H1 (cell line): ENCODE measurements around the gene TRIM56. TPM values are rescaled to one million over a fixed set of nuclear protein-coding genes. Genes with fewer than 3 reads are reported as not detected.
A peak's percentile ranks its signal among the peaks of the same experiment; 100 is the strongest.

Experiments used
- CTCF ChIA-PET: fragments of 300-600 bp; sonication (Branson Sonifier 250); formaldehyde crosslinking; loops from one replicate; lab custom pipeline; 2021; ENCODE audit not compliant: partially characterized antibody; lab: Charles Lee
- POLR2A ChIA-PET: fragments of 300-600 bp; sonication (Branson Sonifier 250); formaldehyde crosslinking; loops from one replicate; lab custom pipeline; 2021; ENCODE audit warnings: inconsistent platforms; ENCODE audit not compliant: partially characterized antibody; lab: Charles Lee
- DNase-seq, 2 experiments: peaks; one replicate each; pipeline versions ENCODE4 v3.0.0 to v3.0.0-alpha.2; 2010 to 2022; ENCODE audit warnings: low spot score in 2 of 2, low read depth in 1 of 2, mixed read lengths in 1 of 2
- FAIRE-seq: peaks from 2 replicates; lab custom pipeline; 2011; peaks lifted over from hg19 to GRCh38; lab: Jason Lieb, UNC
- H2AFZ ChIP-seq: 2 replicates; pipeline ENCODE4 v1.8.1; 2012; ENCODE audit warnings: low read length, inconsistent platforms
- H2AK5ac ChIP-seq: 2 replicates; pipeline ENCODE4 v1.6.1; 2013; ENCODE audit warnings: low read depth, low read length
- H2BK120ac ChIP-seq: replicated peaks from 2 replicates; pipeline ENCODE3; 2013; ENCODE audit warnings: low read depth, low read length, inconsistent platforms
- H2BK12ac ChIP-seq: 2 replicates; pipeline ENCODE4 v1.6.1; 2013; ENCODE audit warnings: low read depth, low read length
- H2BK15ac ChIP-seq: 2 replicates; pipeline ENCODE4 v1.6.1; 2013; ENCODE audit warnings: low read length
- H2BK20ac ChIP-seq: 2 replicates; pipeline ENCODE4 v1.6.1; 2013; ENCODE audit warnings: low read length
- H2BK5ac ChIP-seq: 2 replicates; pipeline ENCODE4 v1.6.1; 2013; ENCODE audit warnings: low read depth, low read length
- H3K14ac ChIP-seq: 2 replicates; pipeline ENCODE4 v1.6.1; 2013; ENCODE audit warnings: inconsistent platforms; ENCODE audit not compliant: insufficient read length
- H3K18ac ChIP-seq: 2 replicates; pipeline ENCODE4 v1.6.1; 2013; ENCODE audit warnings: low read length; ENCODE audit errors: extremely low read depth
- H3K23ac ChIP-seq: 2 replicates; pipeline ENCODE4 v1.6.1; 2013; ENCODE audit warnings: inconsistent platforms; ENCODE audit not compliant: insufficient read length
- H3K23me2 ChIP-seq: 2 replicates; pipeline ENCODE4 v1.6.1; 2013; ENCODE audit warnings: low read depth, low read length
- H3K27ac ChIP-seq: 2 replicates; pipeline ENCODE4 v1.6.1; 2011; ENCODE audit warnings: low read depth, low read length, inconsistent platforms
- H3K27me3 ChIP-seq, 4 experiments: replicated peaks in 1 of 4; 1 replicate in 1 of 4; 2 replicates in 3 of 4; pipeline versions ENCODE4 v1.6.1 to v1.8.1; 2011 to 2013; ENCODE audit warnings: low read length in 3 of 4, mild to moderate bottlenecking in 3 of 4, inconsistent platforms in 2 of 4, mixed read lengths in 2 of 4, moderate library complexity in 1 of 4; ENCODE audit not compliant: control insufficient read depth in 3 of 4, insufficient read depth in 3 of 4; ENCODE audit errors: extremely low read depth in 1 of 4
- H3K36me3 ChIP-seq, 4 experiments: 2 replicates each; pipeline versions ENCODE4 v1.6.1 to v1.8.1; 2011 to 2013; ENCODE audit warnings: mild to moderate bottlenecking in 4 of 4, low read length in 3 of 4, moderate library complexity in 2 of 4, control low read depth in 1 of 4, inconsistent platforms in 1 of 4; ENCODE audit not compliant: insufficient read depth in 4 of 4, control insufficient read depth in 2 of 4
- H3K4ac ChIP-seq: replicated peaks from 2 replicates; pipeline ENCODE3; 2013; ENCODE audit warnings: low read length, low read depth, mixed read lengths, inconsistent platforms; ENCODE audit not compliant: insufficient read length
- H3K4me1 ChIP-seq, 4 experiments: replicated peaks in 1 of 4; 1 replicate in 1 of 4; 2 replicates in 3 of 4; pipeline versions ENCODE4 v1.6.1 to v1.8.1; 2011 to 2013; ENCODE audit warnings: low read length in 3 of 4, inconsistent platforms in 2 of 4, mixed read lengths in 1 of 4; ENCODE audit not compliant: insufficient read depth in 4 of 4, control insufficient read depth in 3 of 4
- H3K4me2 ChIP-seq, 2 experiments: 2 replicates each; pipeline versions ENCODE4 v1.6.1 to v1.8.1; 2011 to 2013; ENCODE audit warnings: low read depth in 2 of 2, low read length in 2 of 2, control low read depth in 1 of 2, inconsistent platforms in 1 of 2, mild to moderate bottlenecking in 1 of 2; ENCODE audit not compliant: insufficient read depth in 1 of 2
- H3K4me3 ChIP-seq, 4 experiments: fragments of 200-600, 300-600 bp in 1 of 4; sonication (generic), shearing (Covaris generic), sonication (Bioruptor Twin) in 1 of 4; 2 replicates each; pipeline versions ENCODE4 v1.5.1 to v1.8.1; 2011 to 2016; ENCODE audit warnings: low read length in 4 of 4, low read depth in 3 of 4, control low read depth in 2 of 4, inconsistent platforms in 2 of 4, mild to moderate bottlenecking in 2 of 4, mixed read lengths in 1 of 4, moderate library complexity in 1 of 4; ENCODE audit not compliant: insufficient read depth in 2 of 4; ENCODE audit errors: extremely low read depth in 1 of 4
- H3K56ac ChIP-seq: replicated peaks from 2 replicates; pipeline ENCODE3; 2013; ENCODE audit warnings: low read depth, mild to moderate bottlenecking, mixed read lengths, low read length, inconsistent platforms; ENCODE audit not compliant: insufficient read length
- H3K79me1 ChIP-seq: 2 replicates; pipeline ENCODE4 v1.6.1; 2013; ENCODE audit warnings: low read depth, low read length, control low read depth
- H3K79me2 ChIP-seq, 2 experiments: 2 replicates each; pipeline versions ENCODE4 v1.6.1 to v1.8.1; 2012 to 2013; ENCODE audit warnings: low read length in 2 of 2, mild to moderate bottlenecking in 2 of 2, inconsistent platforms in 1 of 2; ENCODE audit not compliant: insufficient read depth in 2 of 2, control insufficient read depth in 1 of 2
- H3K9ac ChIP-seq, 4 experiments: replicated peaks in 1 of 4; 1 replicate in 1 of 4; 2 replicates in 3 of 4; pipeline versions ENCODE4 v1.6.1 to v1.8.1; 2011 to 2013; ENCODE audit warnings: low read depth in 3 of 4, low read length in 3 of 4, control low read depth in 2 of 4, mild to moderate bottlenecking in 2 of 4, moderate library complexity in 2 of 4, inconsistent platforms in 1 of 4; ENCODE audit errors: extremely low read depth in 1 of 4
- H3K9me3 ChIP-seq, 2 experiments: 2 replicates each; pipeline versions ENCODE4 v1.6.1 to v1.8.1; 2012 to 2013; ENCODE audit warnings: mild to moderate bottlenecking in 2 of 2, moderate library complexity in 2 of 2, control low read depth in 1 of 2, inconsistent platforms in 1 of 2, low read depth in 1 of 2, low read length in 1 of 2, mixed read lengths in 1 of 2; ENCODE audit not compliant: insufficient read depth in 2 of 2
- H4K20me1 ChIP-seq, 2 experiments: replicated peaks in 1 of 2; 2 replicates each; pipeline versions ENCODE3 to v1.8.1; 2011 to 2013; ENCODE audit warnings: inconsistent platforms in 2 of 2, low read length in 2 of 2, mild to moderate bottlenecking in 1 of 2; ENCODE audit not compliant: insufficient read depth in 2 of 2, control insufficient read depth in 1 of 2
- H4K5ac ChIP-seq: 2 replicates; pipeline ENCODE4 v1.6.1; 2013; ENCODE audit warnings: low read length, low read depth, mixed read lengths, inconsistent platforms; ENCODE audit not compliant: insufficient read length
- H4K8ac ChIP-seq: 2 replicates; pipeline ENCODE4 v1.8.0; 2013; ENCODE audit warnings: mild to moderate bottlenecking, moderate library complexity, low read length, inconsistent platforms; ENCODE audit not compliant: insufficient read depth; ENCODE audit errors: extremely low read depth
- H4K91ac ChIP-seq: replicated peaks from 2 replicates; pipeline ENCODE3; 2013; ENCODE audit warnings: low read length, mixed read lengths, inconsistent platforms; ENCODE audit not compliant: insufficient read length
- BRCA1 ChIP-seq: IDR thresholded peaks from 2 replicates; pipeline ENCODE4 v1.6.1; 2012; ENCODE audit warnings: low read depth, low read length, improper control_type of control experiment
- CREB1 ChIP-seq: IDR thresholded peaks from 2 replicates; pipeline ENCODE4 v1.6.1; 2012; ENCODE audit warnings: inconsistent platforms
- EP300 ChIP-seq, 2 experiments: IDR thresholded peaks; 1 replicate in 1 of 2; 2 replicates in 1 of 2; pipeline ENCODE4 v1.6.1; 2011 to 2012; ENCODE audit warnings: low read depth in 2 of 2, low read length in 2 of 2, mild to moderate bottlenecking in 2 of 2, borderline replicate concordance in 1 of 2, inconsistent platforms in 1 of 2, moderate library complexity in 1 of 2
- HDAC2 ChIP-seq, 2 experiments: fragments of 300-600 bp in 1 of 2; sonication (generic) in 1 of 2; IDR thresholded peaks; 2 replicates each; pipeline ENCODE4 v1.6.1; 2011 to 2012; ENCODE audit warnings: low read depth in 2 of 2, low read length in 2 of 2, mild to moderate bottlenecking in 2 of 2, moderate library complexity in 2 of 2, borderline replicate concordance in 1 of 2, inconsistent platforms in 1 of 2
- HDAC6 ChIP-seq: IDR thresholded peaks from one replicate; pipeline ENCODE4 v1.7.1; 2012; ENCODE audit warnings: low read depth, mild to moderate bottlenecking, inconsistent platforms, low read length, moderate library complexity
- POLR2AphosphoS5 ChIP-seq: IDR thresholded peaks from 2 replicates; pipeline ENCODE4 v1.6.1; 2011; ENCODE audit warnings: low read depth, low read length
- RAD21 ChIP-seq, 2 experiments: IDR thresholded peaks in 1 of 2; conservative IDR thresholded peaks in 1 of 2; 2 replicates each; pipeline ENCODE4 v1.6.1; 2011; ENCODE audit warnings: low read depth in 2 of 2, low read length in 2 of 2, improper control_type of control experiment in 1 of 2, inconsistent platforms in 1 of 2, mild to moderate bottlenecking in 1 of 2, moderate library complexity in 1 of 2
- RBBP5 ChIP-seq: IDR thresholded peaks from 2 replicates; pipeline ENCODE4 v1.7.1; 2012; ENCODE audit warnings: low read depth, mild to moderate bottlenecking, inconsistent platforms, low read length, moderate library complexity, borderline replicate concordance
- TAF1 ChIP-seq: IDR thresholded peaks from 2 replicates; pipeline ENCODE4 v1.6.1; 2011; ENCODE audit warnings: mild to moderate bottlenecking, low read depth, low read length
- ZNF274 ChIP-seq: IDR thresholded peaks from 2 replicates; pipeline ENCODE4 v1.7.0; 2012; ENCODE audit warnings: low read length, borderline replicate concordance; ENCODE audit errors: extremely low read depth
- WGBS, 2 experiments: shearing (Covaris generic) in 1 of 2; methylation state at CpG; one replicate each; pipeline versions ENCODE4 v1.1.6 to v1.1.7; 2013 to 2015; ENCODE audit warnings: low lambda C conversion rate in 2 of 2, mixed read lengths in 2 of 2, inconsistent platforms in 1 of 2, low coverage in 1 of 2, missing lambda C conversion rate in 1 of 2; ENCODE audit not compliant: insufficient replicate concordance in 2 of 2, insufficient coverage in 1 of 2, insufficient read length in 1 of 2; ENCODE audit errors: extremely low coverage in 1 of 2, missing lambda C conversion rate in 1 of 2; 5-methylcytosine and 5-hydroxymethylcytosine counted together
- polyA plus RNA-seq, 7 experiments: library from polyadenylated mRNA; depleted of rRNA in 3 of 7; stranded (reverse) in 5 of 7; unstranded in 2 of 7; fragments of >200 nt in 5 of 7; fragments of 200-250 nt in 2 of 7; gene quantifications; 1 replicate in 5 of 7; 2 replicates in 1 of 7; 4 replicates in 1 of 7; pipeline versions ENCODE4 v1.2.1 to v1.2.3, GENCODE V29; 2011 to 2013; ENCODE audit warnings: missing spikeins in 2 of 7, mixed read lengths in 2 of 7
- total RNA-seq: library from RNA; stranded (reverse); fragmentation: NEBNext Ultra II Directional; extraction: Animal tissue kit (Norgen Biotek cat#: 25700); gene quantifications from 2 replicates; pipeline ENCODE4 v1.2.1, GENCODE V29; 2021
- TF ChIP-seq, protein P1 (sequence below): IDR thresholded peaks from 2 replicates; pipeline ENCODE4 v1.6.1; 2012; ENCODE audit warnings: low read length, inconsistent platforms

Gene TRIM56
- total and polyA plus RNA-seq, 2 of the 8 experiments (the other 6 are each of a cell fraction or from before 2014, with no cell fraction given) = 2.0 to 17.5 TPM

DNA sequence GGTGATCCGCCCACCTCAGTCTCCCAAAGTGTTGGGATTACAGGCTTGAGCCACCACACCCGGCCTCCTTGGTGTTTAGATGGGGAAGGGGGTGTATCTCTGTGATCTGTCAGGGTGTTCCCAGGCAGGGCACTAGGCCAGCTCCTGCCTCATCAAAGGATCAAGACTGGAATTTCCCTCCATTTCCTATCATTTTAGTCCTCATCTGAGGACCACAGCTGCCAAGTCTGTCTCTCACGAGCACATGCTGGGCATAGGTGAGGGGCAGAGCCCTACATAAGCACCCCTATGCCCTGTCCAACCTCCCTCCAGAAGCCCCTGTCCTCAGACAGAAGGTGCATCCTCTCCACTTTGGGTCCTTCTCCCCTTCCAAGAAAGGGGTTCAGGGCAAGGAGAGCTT is 19.5 kb downstream of the TRIM56 start:
- Histone ChIP-seq H2BK120ac (no peak overlapping the region), H3K14ac (no peak overlapping the region), H2AFZ (no peak overlapping the region), H3K9me3 (no peaks in the 10 kb centered on the region), H4K20me1 (no peaks in the 10 kb centered on the region), H3K23me2 (0 out of 2 replicates have a peak, but pooled peaks cover 3% of the 10 kb centered on the region), H3K56ac (no peak overlapping the region), H3K4ac (no peak overlapping the region), H3K18ac (no peak overlapping the region), H3K79me2 (no peaks in the 10 kb centered on the region), H4K8ac (no peak overlapping the region), H3K4me2 (no peak overlapping the region), H3K23ac (no peak overlapping the region), H2BK20ac (no peak overlapping the region), H3K9ac (no peak overlapping the region), H3K4me1 (peaks cover 0 to 13% (median 8%) of the 10 kb centered on the region in 4 experiments; a peak in 6 of 7 replicates), H2BK15ac (0 out of 2 replicates have a peak overlapping the region, but pooled peaks have one; percentile 65), H3K36me3 (no peaks in the 10 kb centered on the region), H2BK12ac (0 out of 2 replicates have a peak overlapping the region, but pooled peaks have one; percentile 33), H3K4me3 (no peak overlapping the region), H3K27me3 (no peaks in the 10 kb centered on the region), H4K91ac (no peak overlapping the region), H2AK5ac (0 out of 2 replicates have a peak overlapping the region, but pooled peaks have one; percentile 86), H3K27ac (no peak overlapping the region), H2BK5ac (no peak overlapping the region), H3K79me1 (no peaks in the 10 kb centered on the region), H4K5ac (no peak overlapping the region)
- ChIA-PET CTCF (interaction anchor here (0.6 to 2.4 kb wide), 7 partner anchors 9 to 211 kb away, joined by 3 to 11 read pairs (median 3); no protein-coding TSS in a partner anchor), POLR2A (interaction anchor here (1.1 to 1.6 kb wide), 2 partner anchors 10 to 22 kb away, joined by 3 to 5 read pairs; partner anchors contain the start of gene SERPINE1)
- DNase-seq (no peak), FAIRE-seq (no peak)
- 87% methylated on average over 3 of the region's 3 CpGs; no CpG with 5 or more reads in 1 of the 2 experiments for WGBS, 2 experiments
- no peak for TF ChIP-seq HDAC6
- no peak for TF ChIP-seq CREB1
- no peak for TF ChIP-seq RBBP5
- no peak for TF ChIP-seq HDAC2 (IDR thresholded peaks at IDR 0.05; ENCODE audit: borderline replicate concordance in 1 of 2, low read depth in 2 of 2, low read length in 2 of 2)
- TF ChIP-seq EP300 (IDR thresholded peaks at IDR 0.05; ENCODE audit: borderline replicate concordance in 1 of 2, low read depth in 2 of 2, low read length in 2 of 2) = no peak
- no peak for TF ChIP-seq POLR2AphosphoS5
- no peak for TF ChIP-seq BRCA1
- TF ChIP-seq TAF1 = no peak
- TF ChIP-seq, protein P1, sequence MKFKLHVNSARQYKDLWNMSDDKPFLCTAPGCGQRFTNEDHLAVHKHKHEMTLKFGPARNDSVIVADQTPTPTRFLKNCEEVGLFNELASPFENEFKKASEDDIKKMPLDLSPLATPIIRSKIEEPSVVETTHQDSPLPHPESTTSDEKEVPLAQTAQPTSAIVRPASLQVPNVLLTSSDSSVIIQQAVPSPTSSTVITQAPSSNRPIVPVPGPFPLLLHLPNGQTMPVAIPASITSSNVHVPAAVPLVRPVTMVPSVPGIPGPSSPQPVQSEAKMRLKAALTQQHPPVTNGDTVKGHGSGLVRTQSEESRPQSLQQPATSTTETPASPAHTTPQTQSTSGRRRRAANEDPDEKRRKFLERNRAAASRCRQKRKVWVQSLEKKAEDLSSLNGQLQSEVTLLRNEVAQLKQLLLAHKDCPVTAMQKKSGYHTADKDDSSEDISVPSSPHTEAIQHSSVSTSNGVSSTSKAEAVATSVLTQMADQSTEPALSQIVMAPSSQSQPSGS = no peak
- no peak for TF ChIP-seq RAD21 (IDR thresholded peaks at IDR 0.05 in 1 of 2, conservative IDR thresholded peaks at IDR 0.05 in 1 of 2; ENCODE audit: low read depth in 2 of 2, low read length in 2 of 2)
- TF ChIP-seq ZNF274 = no peak
